Frontal cortex (tissue), 4 donors: ENCODE results near the gene ARHGAP29. TPM values are rescaled to one million over a fixed set of nuclear protein-coding genes. Genes with fewer than 3 reads are reported as not detected.

Experiments
- DNase-seq, 2 donors: peaks; one replicate each; pipeline ENCODE4 v3.0.0; 2012; ENCODE audit warnings: low spot score in 2 of 2
- FAIRE-seq: peaks from 2 replicates; lab custom pipeline; 2012; peaks lifted over from hg19 to GRCh38; lab: Jason Lieb, UNC
- total RNA-seq: library from RNA; depleted of rRNA; stranded (reverse); fragments of >200 nt; gene quantifications from one replicate; pipeline ENCODE4 v1.2.3, GENCODE V29; 2014
- donor health status: control.
- donor health status: control.
- donor health status: control.

The ARHGAP29 gene
- total RNA-seq, 1 donor from 2014 or later, result 12.2 TPM

- no peak for DNase-seq
- FAIRE-seq, result no peak
Measured at GRCh38 chr1:94239796-94240195, 2.4 kb upstream of the ARHGAP29 start.

GRCh38 chr1:94239051-94239450 lies 1.7 kb upstream of the ARHGAP29 start:
- DNase-seq (no peak), FAIRE-seq (no peak)

GRCh38 chr1:94236630-94237290 lies 624 bp downstream of the ARHGAP29 start:
- FAIRE-seq, result no peak
- DNase-seq, result no peak

- no peak for FAIRE-seq
- no peak for DNase-seq
Measured at GRCh38 chr1:94236013-94236491, 1.3 kb downstream of the ARHGAP29 start.

GRCh38 chr1:94235189-94236012 lies 2.0 kb downstream of the ARHGAP29 start:
- no peak for DNase-seq
- FAIRE-seq, result no peak

- FAIRE-seq (no peak), DNase-seq (no peak)
Measured at GRCh38 chr1:94234615-94235014, 2.8 kb downstream of the ARHGAP29 start.

GRCh38 chr1:94231746-94232145 lies 5.6 kb downstream of the ARHGAP29 start:
- no peak for FAIRE-seq

GRCh38 chr1:94230920-94231319 lies 6.5 kb downstream of the ARHGAP29 start:
- DNase-seq, result no peak
- no peak for FAIRE-seq

More at GRCh38 chr1:94231746-94232145, 5.6 kb downstream of the ARHGAP29 start:
- no peak for DNase-seq

GRCh38 chr1:94228640-94229375 lies 8.6 kb downstream of the ARHGAP29 start:
- FAIRE-seq (no peak), DNase-seq (no peak)

GRCh38 chr1:94227624-94228023 lies 9.8 kb downstream of the ARHGAP29 start:
- DNase-seq (no peak), FAIRE-seq (no peak)

- DNase-seq (no peak), FAIRE-seq (no peak)
Measured at GRCh38 chr1:94225845-94226244, 11.5 kb downstream of the ARHGAP29 start.

GRCh38 chr1:94218332-94218731 lies 19.1 kb downstream of the ARHGAP29 start:
- no peak for FAIRE-seq

GRCh38 chr1:94215955-94216354 lies 21.4 kb downstream of the ARHGAP29 start:
- FAIRE-seq (no peak), DNase-seq (no peak)

More at GRCh38 chr1:94218332-94218731, 19.1 kb downstream of the ARHGAP29 start:
- no peak for DNase-seq

GRCh38 chr1:94209982-94210381 lies 27.4 kb downstream of the ARHGAP29 start:
- DNase-seq, result no peak
- no peak for FAIRE-seq

- DNase-seq (no peak), FAIRE-seq (no peak)
Measured at GRCh38 chr1:94209425-94209824, 28.0 kb downstream of the ARHGAP29 start.

GRCh38 chr1:94207695-94208094 lies 29.7 kb downstream of the ARHGAP29 start:
- DNase-seq (no peak), FAIRE-seq (no peak)

GRCh38 chr1:94205639-94206038 lies 31.7 kb downstream of the ARHGAP29 start:
- FAIRE-seq (no peak), DNase-seq (no peak)

GRCh38 chr1:94202241-94202640 lies 35.1 kb downstream of the ARHGAP29 start:
- no peak for DNase-seq
- FAIRE-seq, result no peak

- no peak for DNase-seq
- FAIRE-seq, result no peak
Measured at GRCh38 chr1:94199398-94199797, 38.0 kb downstream of the ARHGAP29 start.

GRCh38 chr1:94194079-94194865 lies 43.1 kb downstream of the ARHGAP29 start:
- no peak for DNase-seq

More at GRCh38 chr1:94194079-94194865, 43.1 kb downstream of the ARHGAP29 start:
- no peak for FAIRE-seq
